GM18498 (cell line): ENCODE measurements around the gene HMG20B.
"Not testable (repeated sequence)": the region's sequence is repeated elsewhere in the genome, so short reads cannot be mapped to it uniquely, and the experiment has no call there.

Experiments
- ATAC-seq: cut with Tn5 transposase; IDR thresholded peaks from one replicate; pipeline ENCODE4 v1.9.1; 2021; ENCODE audit warnings: mild to moderate bottlenecking, moderate library complexity; ENCODE audit not compliant: unreplicated experiment

HMG20B gene

GRCh38 chr19:3572855-3573161 lies at the start of gene HMG20B:
HMG20B (plus strand) TSS chr19:3572944; CDS start chr19:3573310, 366 bp downstream.
- no peak for ATAC-seq

- no peak for ATAC-seq
Measured at GRCh38 chr19:3523361-3524077, 49.2 kb upstream of the HMG20B start.

DNA sequence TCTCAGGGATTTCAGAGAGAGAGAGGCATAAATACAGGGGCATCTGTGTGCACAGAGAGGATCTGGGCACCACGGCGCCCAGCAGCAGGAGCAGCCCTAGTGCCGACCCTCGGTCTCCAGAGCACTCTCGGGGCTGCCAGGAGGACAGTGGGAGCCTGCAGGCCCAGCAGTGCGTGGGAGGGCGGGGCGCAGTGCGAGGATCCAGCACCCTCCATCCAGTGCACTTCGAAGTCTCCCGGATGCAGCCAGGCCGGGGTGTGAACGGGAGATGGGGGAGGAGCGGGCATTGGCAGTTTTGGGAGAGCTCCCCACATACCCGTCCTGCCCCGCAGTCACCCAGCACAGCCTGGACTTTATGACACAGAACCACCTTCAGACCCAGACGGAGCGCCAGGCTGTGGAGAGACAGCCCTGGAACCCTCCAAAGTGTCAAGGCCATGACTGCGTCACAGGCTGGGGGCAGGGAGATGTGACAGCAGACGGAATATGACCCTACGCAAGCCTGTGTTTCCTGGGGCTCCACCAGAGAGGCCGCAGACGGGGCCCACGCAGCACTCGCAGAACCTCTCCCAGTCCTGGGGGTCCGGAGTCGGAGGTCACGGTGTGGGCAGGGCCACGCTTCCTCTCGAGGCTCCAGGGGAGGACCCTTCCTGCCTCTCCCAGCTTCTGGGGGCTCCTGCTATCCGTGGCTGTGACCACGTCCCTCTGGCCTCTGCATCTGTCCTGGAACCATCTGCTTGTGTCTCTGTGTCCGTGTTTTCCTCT lies 48.5 kb upstream of the HMG20B start:
- no peak for ATAC-seq

GRCh38 chr19:3524904-3525451 lies 47.8 kb upstream of the HMG20B start:
- no peak for ATAC-seq

- no peak for ATAC-seq
Measured at GRCh38 chr19:3526507-3527237, 46.1 kb upstream of the HMG20B start.

GRCh38 chr19:3527238-3527910 lies 45.4 kb upstream of the HMG20B start:
- ATAC-seq, result no peak

DNA sequence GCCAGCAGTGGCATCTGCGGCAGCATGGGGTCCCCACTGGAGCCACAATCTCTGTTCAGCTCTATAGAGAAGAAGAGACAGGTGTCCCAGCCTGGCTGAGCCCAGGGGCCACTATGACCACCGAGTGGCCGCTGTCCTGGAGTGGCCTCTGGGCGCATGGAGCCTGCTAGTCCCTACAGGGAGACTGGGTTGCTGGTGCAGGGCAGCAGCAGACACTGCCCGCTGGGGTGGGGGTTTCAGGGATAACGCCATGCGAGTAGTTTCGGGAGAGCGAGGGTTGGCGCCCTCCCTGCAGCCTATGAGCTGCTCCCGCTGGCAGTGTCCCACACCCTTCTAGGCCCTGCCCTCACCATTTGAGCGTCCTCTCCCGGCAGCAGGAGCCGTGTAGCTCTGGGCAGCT lies 44.7 kb upstream of the HMG20B start:
- ATAC-seq, result no peak

- no peak for ATAC-seq
Measured at GRCh38 chr19:3528539-3529211, 44.1 kb upstream of the HMG20B start.

GRCh38 chr19:3529299-3529698 lies 43.4 kb upstream of the HMG20B start:
- not testable (repeated sequence) for ATAC-seq

- no peak for ATAC-seq
Measured at GRCh38 chr19:3530389-3530788, 42.4 kb upstream of the HMG20B start.

- ATAC-seq, result no peak
Measured at GRCh38 chr19:3531716-3532115, 41.0 kb upstream of the HMG20B start.

- no peak for ATAC-seq
Measured at GRCh38 chr19:3532154-3532786, 40.5 kb upstream of the HMG20B start.

DNA sequence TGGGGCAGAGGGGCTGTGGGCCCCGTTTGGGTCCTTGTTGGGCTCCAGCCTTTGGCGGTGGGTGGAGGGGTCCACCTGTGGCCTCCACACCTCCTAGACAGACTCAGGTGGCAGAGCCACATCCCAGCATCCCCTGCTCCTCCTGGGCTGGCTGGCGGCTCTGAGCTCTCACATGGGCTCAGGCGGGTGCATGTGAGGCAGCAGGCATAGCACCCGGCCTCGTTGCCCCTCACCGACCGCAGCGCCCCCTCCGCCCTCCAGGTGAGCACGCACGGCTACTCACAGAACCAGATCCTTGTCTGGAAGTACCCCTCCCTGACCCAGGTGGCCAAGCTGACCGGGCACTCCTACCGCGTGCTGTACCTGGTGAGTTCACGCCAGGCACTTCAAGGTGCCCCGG lies 39.7 kb upstream of the HMG20B start:
- ATAC-seq, result no peak

- no peak for ATAC-seq
Measured at GRCh38 chr19:3533563-3534216, 39.1 kb upstream of the HMG20B start.

GRCh38 chr19:3534375-3535234 lies 38.1 kb upstream of the HMG20B start:
- ATAC-seq, result no peak

- ATAC-seq, result no peak
Measured at GRCh38 chr19:3535235-3535535, 37.6 kb upstream of the HMG20B start.

- no peak for ATAC-seq
Measured at GRCh38 chr19:3535563-3535965, 37.2 kb upstream of the HMG20B start.

GRCh38 chr19:3535981-3536380 lies 36.8 kb upstream of the HMG20B start:
- no peak for ATAC-seq
